Cardiac muscle cell (in vitro differentiated cells and primary cell): Measurements from ENCODE around the gene LPP. TPM values are rescaled to one million over a fixed set of nuclear protein-coding genes. Genes with fewer than 3 reads are reported as not detected.

Experiments used
- DNase-seq, 2 donors: peaks; one replicate each; pipeline versions ENCODE4 v3.0.0 to v3.0.0-alpha.2; 2010 to 2017; ENCODE audit warnings: low read depth in 1 of 2, low spot score in 1 of 2
- H3K27ac ChIP-seq: fragments of 200-600 bp; sonication (generic); 2 replicates; pipeline ENCODE4 v1.5.1; 2016
- H3K27me3 ChIP-seq: fragments of 200-600 bp; sonication (generic); 2 replicates; pipeline ENCODE4 v1.6.0; 2016; ENCODE audit warnings: control low read depth
- H3K36me3 ChIP-seq: fragments of 200-600 bp; sonication (generic); 2 replicates; pipeline ENCODE4 v1.5.1; 2016; ENCODE audit warnings: control low read depth
- H3K4me1 ChIP-seq: fragments of 200-600 bp; sonication (generic); 2 replicates; pipeline ENCODE4 v1.8.1; 2017; ENCODE audit warnings: low read depth, mild to moderate bottlenecking, mixed run types
- H3K4me3 ChIP-seq: fragments of 200-600 bp; sonication (generic); 2 replicates; pipeline ENCODE4 v1.5.1; 2016; ENCODE audit warnings: mild to moderate bottlenecking
- H3K9me3 ChIP-seq: fragments of 200-600 bp; sonication (generic); 2 replicates; pipeline ENCODE4 v1.5.1; 2017; ENCODE audit warnings: low read depth, mild to moderate bottlenecking, control low read depth
- polyA plus RNA-seq: library from polyadenylated mRNA; unstranded; fragments of >200 nt; fragmentation: Nextera tagmentation; extraction: Ambion mirVana; gene quantifications from 2 replicates; pipeline ENCODE4 v1.2.1, GENCODE V29; 2016
- total RNA-seq: library from RNA; depleted of rRNA; stranded (reverse); fragments of >200 nt; gene quantifications from 2 replicates; pipeline ENCODE4 v1.2.3, GENCODE V29; 2016
- TF ChIP-seq, protein P1 (sequence below): IDR thresholded peaks from 2 replicates; pipeline ENCODE4 v1.5.1; 2012; ENCODE audit warnings: low read depth, mild to moderate bottlenecking, low read length

LPP gene
- total and polyA plus RNA-seq, 2 experiments from 2014 or later, result 21.4 to 45.2 TPM

DNA sequence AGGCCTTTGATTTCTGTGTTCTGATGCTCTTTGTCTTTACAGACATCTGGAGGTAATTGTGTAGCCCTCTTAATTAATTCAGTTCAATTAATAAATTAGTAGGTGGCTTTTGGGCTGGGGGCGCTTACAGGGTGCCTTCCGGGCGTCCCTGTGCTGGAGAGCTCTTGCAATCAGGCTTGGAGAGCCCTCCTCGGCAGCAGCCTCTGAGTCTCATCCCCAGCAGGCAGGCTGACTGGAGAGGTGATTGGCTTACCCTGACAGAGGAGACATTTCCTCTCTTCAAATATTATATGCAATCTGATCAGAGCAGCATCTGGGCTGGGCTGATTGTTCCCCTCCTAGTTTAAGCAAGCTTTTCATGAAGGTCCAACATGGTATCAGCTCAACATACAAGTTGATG, 250.7 kb downstream of the LPP start:
- Histone ChIP-seq H3K36me3 (no peaks in the 10 kb centered on the region), H3K27ac (no peak overlapping the region), H3K4me3 (no peak overlapping the region), H3K4me1 (peaks cover 8% of the 10 kb centered on the region), H3K27me3 (no peaks in the 10 kb centered on the region), H3K9me3 (no peaks in the 10 kb centered on the region)
- no peak for DNase-seq
- TF ChIP-seq, protein P1, sequence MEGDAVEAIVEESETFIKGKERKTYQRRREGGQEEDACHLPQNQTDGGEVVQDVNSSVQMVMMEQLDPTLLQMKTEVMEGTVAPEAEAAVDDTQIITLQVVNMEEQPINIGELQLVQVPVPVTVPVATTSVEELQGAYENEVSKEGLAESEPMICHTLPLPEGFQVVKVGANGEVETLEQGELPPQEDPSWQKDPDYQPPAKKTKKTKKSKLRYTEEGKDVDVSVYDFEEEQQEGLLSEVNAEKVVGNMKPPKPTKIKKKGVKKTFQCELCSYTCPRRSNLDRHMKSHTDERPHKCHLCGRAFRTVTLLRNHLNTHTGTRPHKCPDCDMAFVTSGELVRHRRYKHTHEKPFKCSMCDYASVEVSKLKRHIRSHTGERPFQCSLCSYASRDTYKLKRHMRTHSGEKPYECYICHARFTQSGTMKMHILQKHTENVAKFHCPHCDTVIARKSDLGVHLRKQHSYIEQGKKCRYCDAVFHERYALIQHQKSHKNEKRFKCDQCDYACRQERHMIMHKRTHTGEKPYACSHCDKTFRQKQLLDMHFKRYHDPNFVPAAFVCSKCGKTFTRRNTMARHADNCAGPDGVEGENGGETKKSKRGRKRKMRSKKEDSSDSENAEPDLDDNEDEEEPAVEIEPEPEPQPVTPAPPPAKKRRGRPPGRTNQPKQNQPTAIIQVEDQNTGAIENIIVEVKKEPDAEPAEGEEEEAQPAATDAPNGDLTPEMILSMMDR, result no peak

DNA sequence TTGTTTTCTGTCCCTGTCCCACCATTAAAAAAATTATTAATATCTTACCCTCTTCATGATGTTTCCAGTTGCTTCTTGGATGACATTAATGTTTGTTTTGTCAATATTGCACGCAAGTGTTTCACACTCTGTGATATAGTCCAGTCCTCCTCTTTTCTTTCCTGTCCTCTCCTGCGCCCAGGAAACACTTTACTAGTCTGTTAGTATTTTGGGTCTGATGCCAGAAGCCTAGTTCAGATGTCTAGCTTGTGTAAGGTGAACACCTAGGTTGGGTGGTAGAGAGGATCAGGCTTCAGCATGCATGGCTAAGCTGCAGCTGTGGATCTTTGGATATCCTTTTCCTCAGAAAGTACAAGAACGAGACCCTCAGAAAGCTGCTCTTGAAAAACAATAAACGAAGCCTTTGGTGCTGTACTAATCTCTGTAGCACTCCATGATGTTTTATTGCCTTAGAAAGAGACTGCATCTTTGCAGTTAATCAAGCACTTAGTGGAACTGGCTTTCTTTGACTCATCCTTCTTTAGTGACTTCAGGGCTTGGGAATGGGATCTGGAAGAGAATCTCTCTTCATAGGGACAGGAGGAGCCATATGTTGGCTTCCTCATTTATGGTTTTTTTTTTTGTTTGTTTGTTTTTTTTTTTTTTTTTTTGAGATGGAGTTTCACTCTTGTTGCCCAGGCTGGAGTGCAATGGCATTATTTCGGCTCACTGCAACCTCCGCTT, 253.4 kb downstream of the LPP start:
- no peaks in the 10 kb centered on the region for H3K27me3 ChIP-seq
- TF ChIP-seq, protein P1, result no peak
- DNase-seq, result no peak

DNA sequence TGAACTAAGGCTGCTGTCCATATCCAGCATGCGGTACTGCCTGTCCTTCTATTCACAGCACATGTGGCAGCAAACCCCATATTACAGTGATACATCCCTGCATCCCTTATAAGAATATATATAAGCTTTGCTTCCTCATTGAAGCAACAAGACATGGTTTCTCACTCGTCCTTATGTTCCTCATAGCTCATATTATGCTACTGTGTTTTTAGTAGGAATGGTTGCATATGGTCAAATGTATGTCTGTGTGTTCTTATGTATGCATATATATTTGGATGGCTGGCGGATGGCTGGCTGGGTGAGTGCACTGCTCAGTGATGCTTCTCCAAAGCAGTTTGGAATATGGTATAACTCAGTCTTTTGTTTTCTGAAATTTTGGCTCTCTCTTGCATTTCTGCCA, 254.9 kb downstream of the LPP start:
- H3K36me3 ChIP-seq, result no peaks in the 10 kb centered on the region
- no peak overlapping the region for H3K4me3 ChIP-seq
- TF ChIP-seq, protein P1, result no peak
- no peaks in the 10 kb centered on the region for H3K27me3 ChIP-seq
- H3K27ac ChIP-seq, result no peak overlapping the region
- no peak for DNase-seq
- no peaks in the 10 kb centered on the region for H3K4me1 ChIP-seq
- H3K9me3 ChIP-seq, result no peaks in the 10 kb centered on the region

More for the DNA sequence above, 253.4 kb downstream of the LPP start:
- Histone ChIP-seq H3K4me3 (no peak overlapping the region), H3K27ac (no peak overlapping the region), H3K36me3 (no peaks in the 10 kb centered on the region), H3K9me3 (no peaks in the 10 kb centered on the region), H3K4me1 (no peaks in the 10 kb centered on the region)

DNA sequence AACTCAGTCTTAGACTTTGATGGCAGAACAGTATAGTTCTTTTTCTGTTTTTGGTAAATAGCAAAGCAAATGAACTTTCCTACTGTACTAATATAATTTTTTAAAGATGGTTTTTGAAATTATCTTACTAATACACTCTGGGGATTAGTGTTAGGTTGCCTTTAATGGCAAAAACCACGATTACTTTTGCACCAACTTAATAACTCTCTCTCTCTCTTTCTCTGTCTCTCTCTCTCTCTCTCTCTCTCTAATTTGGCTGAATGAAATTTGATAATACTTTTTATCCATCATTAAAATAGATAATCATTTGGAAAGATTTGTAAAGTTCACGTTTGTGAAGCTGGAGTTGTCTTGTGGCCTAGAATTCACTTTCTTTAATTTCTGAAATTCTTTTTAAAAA, 257.8 kb downstream of the LPP start:
- no peaks in the 10 kb centered on the region for H3K9me3 ChIP-seq
- H3K27ac ChIP-seq, result no peak overlapping the region
- no peak for DNase-seq
- H3K27me3 ChIP-seq, result no peaks in the 10 kb centered on the region
- TF ChIP-seq, protein P1, result no peak
- no peak overlapping the region for H3K4me3 ChIP-seq
- H3K4me1 ChIP-seq, result no peaks in the 10 kb centered on the region
- H3K36me3 ChIP-seq, result no peaks in the 10 kb centered on the region

DNA sequence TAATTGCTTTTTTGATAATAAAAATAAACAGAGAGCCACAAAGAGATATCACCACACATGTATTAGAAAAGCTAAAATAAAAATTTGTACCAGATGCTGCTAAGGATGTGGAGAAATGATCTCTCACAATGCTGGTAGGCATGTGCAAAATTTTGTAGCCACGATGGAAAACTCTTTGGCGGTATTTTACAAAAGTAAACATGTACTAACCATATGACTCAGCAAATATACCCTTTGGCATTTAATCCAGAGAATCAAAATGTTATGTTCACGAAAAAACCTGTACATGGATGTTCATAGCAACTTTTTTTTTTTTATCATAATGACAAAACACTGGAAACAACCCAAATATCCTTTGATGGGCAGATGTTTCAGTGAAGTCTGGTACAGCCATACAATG, 261.2 kb downstream of the LPP start:
- DNase-seq, result no peak
- H3K4me1 ChIP-seq, result no peaks in the 10 kb centered on the region
- no peak overlapping the region for H3K27ac ChIP-seq
- H3K9me3 ChIP-seq, result no peaks in the 10 kb centered on the region
- H3K4me3 ChIP-seq, result no peak overlapping the region
- H3K27me3 ChIP-seq, result no peaks in the 10 kb centered on the region
- TF ChIP-seq, protein P1, result no peak
- H3K36me3 ChIP-seq, result no peaks in the 10 kb centered on the region
